Occipital lobe (tissue), 2 donors: ENCODE results near the gene USH2A. TPM values are rescaled to one million over a fixed set of nuclear protein-coding genes. Genes with fewer than 3 reads are reported as not detected.
"Not testable (repeated sequence)": the region's sequence is repeated elsewhere in the genome, so short reads cannot be mapped to it uniquely, and the experiment has no call there.

Experiments used
- DNase-seq: peaks from one replicate; lab custom pipeline; 2025; lab: John Stamatoyannopoulos, UW
- total RNA-seq: library from RNA; depleted of rRNA; stranded (reverse); fragments of >200 nt; gene quantifications from one replicate; pipeline ENCODE4 v1.2.3, GENCODE V29; 2014

The USH2A gene
- total RNA-seq, 1 donor from 2014 or later: 1.1 TPM

- DNase-seq: no peak
These were observed 33.5 kb downstream of the USH2A start for GRCh38 chr1:216389774-216390173.

DNA sequence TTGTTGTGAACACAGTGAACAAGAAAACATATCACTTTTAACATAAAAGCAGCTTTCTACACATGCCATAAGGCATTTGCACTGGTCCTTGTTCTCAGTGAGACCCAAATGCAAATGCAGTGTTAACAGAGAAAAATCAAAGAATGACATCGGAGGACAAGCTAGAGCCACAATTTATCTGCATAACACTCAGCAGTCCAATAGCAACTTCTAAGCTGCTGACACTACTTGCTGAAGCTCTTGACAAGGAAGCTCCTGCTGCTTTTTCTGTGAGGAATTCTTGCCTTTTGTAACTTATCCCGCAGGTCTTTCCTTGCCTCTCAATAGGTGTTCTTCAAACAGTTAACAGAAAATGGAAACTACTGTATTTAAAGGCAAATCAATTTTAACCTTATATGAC is 34.7 kb downstream of the USH2A start:
- no peak for DNase-seq

DNA sequence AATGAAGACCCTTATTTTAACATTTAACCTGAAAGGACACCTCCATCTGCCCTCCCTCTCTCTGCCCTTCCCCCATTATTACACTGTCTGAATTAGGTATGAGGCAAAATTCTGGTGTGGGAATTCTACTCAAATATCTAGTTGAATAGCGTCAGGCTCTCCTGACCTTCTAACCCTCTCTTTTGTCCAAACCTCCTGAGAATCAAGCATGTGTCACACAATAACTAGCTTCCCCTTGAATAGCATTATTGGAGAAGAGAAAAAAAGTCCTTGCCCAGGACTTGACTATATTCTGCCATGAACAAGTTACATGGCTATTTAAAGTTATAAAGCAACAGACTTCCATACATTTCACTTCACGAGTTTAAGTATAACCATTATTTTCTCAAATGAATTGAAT is 35.5 kb downstream of the USH2A start:
- DNase-seq: no peak

- DNase-seq: no peak
These were observed 43.8 kb downstream of the USH2A start for GRCh38 chr1:216379441-216379840.

DNA sequence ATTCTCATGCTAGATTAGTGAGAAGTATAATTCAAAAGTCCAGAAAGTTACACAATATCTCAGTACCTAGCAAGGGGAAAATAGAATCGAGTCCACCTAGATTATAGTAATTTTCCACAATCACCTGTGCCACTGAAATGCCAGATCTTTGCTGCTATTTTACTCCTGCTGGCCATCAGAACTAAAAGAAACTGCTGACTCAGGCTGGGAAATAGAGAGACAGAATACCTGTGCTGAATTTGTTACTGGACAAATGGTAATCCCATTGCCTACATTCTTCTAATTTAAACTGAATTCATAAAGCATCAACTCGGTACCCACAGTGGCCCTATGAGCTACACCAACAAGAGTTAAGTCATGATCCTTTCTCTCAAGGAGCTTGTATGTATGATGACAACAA is 55.0 kb downstream of the USH2A start:
- no peak for DNase-seq

DNA sequence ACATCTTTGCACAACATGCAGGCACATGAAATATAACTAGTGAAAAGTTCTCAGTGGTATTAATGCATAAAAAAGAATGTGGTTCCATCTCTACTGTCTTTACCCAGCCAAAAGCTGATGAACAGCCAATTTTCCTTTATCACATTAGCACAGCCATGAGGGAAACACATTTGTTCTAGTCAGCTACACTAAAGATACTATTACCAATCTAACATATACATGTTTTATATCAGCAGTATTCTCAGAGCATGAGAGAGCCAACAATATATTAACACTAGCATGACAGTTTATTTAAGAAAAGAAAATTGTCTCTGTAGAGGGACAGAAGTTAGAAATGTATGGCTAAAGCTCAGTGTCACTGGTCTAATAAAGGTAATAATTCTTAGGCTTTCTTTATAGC is 56.3 kb downstream of the USH2A start:
- DNase-seq: no peak

DNA sequence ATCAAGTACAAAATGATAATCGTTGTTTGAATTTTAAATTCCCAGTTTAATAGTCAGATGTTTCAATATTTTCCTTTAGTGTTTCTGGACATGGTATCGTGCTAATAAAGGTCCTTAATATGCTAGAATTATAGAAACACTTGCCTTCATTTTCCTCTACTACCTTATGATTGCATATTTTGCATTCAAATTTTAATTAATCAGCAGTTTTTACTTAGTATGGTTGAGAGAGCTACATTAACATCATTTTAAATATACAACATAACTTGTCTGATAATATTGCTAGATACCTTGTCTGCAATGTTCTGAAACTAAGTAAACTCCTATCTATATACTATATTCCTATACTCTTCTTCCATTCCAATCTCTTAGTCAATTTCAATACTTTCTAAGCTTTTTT is 66.3 kb downstream of the USH2A start:
- DNase-seq: no peak

- DNase-seq: no peak
These were observed 73.1 kb downstream of the USH2A start for GRCh38 chr1:216350186-216350585.

DNA sequence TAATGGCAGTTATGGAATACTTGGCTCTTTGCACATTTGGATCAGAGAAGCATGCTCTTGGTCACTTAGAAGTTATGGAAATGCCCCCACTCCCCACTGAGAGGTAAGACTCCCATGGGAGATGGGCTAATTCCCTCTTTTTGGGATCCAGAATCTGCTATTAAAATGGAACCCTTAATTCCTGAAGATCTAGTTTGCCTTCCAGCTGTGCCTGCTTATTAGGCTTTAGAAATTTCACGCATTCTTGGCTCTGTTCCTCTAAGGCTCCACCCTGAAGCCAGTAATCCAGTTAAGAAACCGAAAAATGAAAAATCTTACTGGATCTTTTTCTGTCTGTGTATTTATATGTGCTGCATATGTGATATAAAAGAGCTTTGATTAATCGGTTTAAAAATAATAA is 76.7 kb downstream of the USH2A start:
- no peak for DNase-seq

DNA sequence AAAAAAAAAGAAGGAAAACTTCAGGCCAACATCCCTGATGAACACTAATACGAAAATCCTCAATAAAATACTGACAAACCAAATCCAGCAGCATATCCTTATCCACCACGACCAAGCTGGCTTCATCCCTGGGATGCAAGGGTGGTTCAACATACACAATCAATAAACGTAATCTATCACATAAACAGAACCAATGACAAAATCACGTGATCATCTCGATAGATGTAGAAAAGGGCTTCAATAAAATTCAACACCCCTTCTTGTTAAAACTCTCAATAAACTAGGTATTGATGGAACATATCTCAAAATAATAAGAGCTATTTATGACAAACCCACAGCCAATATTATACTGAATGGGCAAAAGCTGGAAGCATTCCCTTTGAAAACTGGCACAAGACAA is 82.7 kb downstream of the USH2A start:
- DNase-seq: not testable (repeated sequence)

DNA sequence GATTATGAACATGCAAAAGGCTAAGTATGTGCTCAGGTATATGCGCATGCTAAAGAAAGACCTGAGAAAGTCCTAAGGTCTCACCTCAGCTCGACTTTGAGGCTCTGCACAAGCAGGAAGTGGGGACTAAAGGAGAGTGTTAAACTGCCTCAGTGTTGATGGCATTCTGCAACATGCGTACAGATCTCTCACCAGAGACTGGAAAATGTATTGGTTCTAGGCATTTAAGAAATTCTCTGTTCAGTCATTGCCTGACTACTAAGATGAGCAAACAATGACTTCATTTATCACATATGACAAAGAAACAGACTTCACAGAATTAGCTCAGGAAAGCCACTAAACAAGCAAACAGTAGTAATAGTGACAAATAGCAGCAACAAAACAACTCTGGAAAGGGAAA is 90.8 kb downstream of the USH2A start:
- DNase-seq: no peak

- no peak for DNase-seq
These were observed 91.2 kb downstream of the USH2A start for GRCh38 chr1:216332003-216332402.

- DNase-seq: no peak
These were observed 92.0 kb downstream of the USH2A start for GRCh38 chr1:216331211-216331610.

DNA sequence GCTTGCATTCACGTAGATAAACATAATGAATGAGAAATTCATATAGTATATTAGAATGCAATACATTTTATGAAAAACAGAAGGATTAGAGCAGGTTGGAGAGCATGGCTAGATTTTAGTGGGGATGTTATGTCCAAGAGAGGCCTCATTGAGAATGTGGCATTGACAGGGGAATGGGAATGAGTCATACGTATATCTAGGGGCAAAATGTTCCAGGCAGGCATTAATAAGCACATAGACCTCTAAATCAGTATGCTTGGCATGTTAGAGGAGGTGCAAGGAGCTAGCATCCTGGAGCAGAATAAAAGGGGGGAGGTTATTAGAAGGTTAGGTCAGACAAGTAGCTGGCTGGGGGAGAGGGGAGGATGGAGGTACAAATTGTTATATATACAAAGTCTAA is 93.0 kb downstream of the USH2A start:
- no peak for DNase-seq

GRCh38 chr1:216325946-216326345 is 97.3 kb downstream of the USH2A start:
- DNase-seq: no peak

DNA sequence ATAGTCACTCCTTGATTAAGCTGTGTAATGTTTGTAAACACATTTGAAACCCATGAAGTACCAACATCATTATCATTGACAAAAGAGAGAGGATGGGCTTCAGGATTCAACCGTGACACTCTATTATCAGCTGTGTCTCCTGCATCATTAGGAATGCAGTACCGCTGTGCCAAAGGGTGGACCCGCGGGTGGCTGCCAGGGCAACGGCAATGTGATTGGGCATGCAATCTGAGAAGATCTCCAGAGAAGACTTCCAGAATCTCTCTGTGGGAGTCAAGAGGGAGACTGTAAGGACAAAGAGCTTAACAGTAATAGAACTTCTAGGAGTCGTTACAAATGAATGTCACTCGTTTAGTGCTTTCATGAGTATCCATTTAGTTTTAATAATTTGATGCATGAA is 97.9 kb downstream of the USH2A start:
- no peak for DNase-seq

DNA sequence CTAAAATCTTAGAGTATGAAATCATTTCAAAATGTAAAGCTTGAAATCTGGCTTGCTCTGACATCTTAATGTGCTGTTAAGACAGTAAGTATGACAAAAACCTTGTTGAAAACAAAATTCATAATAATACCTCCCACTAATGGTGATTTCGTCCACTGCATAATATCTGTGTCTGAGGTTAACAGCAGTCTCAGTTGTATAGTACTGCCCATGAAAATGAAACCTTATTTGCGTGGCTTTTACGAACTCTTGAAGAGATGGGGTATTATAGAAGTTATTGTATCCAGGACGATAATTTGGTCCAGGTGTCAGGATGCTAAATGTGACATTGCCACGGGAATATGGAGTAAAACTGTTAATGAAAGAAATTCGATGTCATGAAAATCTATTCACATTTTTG is 99.9 kb downstream of the USH2A start:
- DNase-seq: no peak

- no peak for DNase-seq
These were observed 108.7 kb downstream of the USH2A start for GRCh38 chr1:216314379-216315095.

DNA sequence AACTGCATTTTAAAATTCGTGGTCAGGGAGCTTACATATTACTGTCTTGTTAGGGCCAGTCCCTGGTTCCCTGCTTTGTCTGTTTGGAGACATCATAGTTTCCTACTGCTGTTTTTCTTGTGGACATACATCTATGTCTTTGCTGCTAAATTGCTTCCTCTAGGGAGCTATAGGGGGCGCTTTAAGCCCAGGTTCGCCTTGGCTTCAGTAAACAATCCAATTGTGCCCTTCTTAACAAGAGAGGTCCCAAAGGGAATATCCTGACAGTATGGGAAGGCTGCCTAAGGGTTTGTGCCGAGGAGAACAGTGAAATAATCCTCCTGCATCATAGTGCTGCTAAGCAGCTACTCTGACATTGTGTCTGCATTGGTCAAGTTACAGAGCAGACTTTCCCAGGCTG is 112.5 kb downstream of the USH2A start:
- DNase-seq: no peak

DNA sequence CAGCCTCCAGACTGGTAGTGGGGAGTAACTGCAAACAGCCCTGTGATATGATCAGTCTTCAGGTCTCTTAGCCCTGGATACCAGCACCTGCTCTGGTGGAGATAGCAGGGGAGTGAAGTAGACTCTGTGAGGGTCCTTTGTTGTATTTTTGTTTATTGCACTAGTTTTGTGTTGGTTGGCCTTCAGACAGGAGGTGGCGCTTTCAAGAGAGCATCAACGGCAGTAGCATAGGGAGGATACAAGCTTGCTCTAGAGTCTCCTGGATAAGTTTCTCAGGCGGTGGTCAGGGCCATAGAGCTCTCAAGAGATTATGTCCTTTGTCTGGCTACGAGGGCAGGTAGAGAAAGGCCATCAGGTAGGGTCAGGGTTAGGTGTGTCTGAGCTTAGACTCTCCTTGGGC is 116.4 kb downstream of the USH2A start:
- no peak for DNase-seq

DNA sequence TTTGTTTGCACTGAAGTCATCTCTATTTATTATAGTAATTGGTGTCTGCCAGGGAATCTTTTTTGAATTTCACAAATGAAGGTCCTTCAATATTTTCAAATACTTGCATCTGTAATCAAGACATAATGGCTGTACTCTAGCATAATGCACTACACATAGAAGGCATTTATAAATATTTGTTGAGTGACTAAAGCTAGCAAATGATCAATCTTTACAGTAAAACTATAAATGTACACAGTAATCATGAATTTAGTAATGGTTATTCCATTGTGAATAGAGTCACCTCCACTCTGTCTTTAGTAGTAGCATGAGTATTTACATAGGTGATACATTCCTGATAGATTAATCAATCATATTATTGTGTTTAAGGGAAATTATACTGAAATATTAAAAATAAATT is 119.6 kb downstream of the USH2A start:
- no peak for DNase-seq

- no peak for DNase-seq
These were observed 129.6 kb downstream of the USH2A start for GRCh38 chr1:216293683-216294082.

- DNase-seq: no peak
These were observed 133.2 kb downstream of the USH2A start for GRCh38 chr1:216290074-216290473.

- no peak for DNase-seq
These were observed 138.2 kb downstream of the USH2A start for GRCh38 chr1:216285052-216285451.
